MM.1S (cell line): ENCODE measurements around the gene SYTL2.
A peak's percentile ranks its signal among the peaks of the same experiment; 100 is the strongest.

ENCODE experiments used
- DNase-seq: peaks from one replicate; pipeline ENCODE4 v3.0.0-alpha.2; 2015
- H2AFZ ChIP-seq: fragments of 300-600 bp; sonication (generic); 2 replicates; pipeline ENCODE4 v1.6.0; 2016; ENCODE audit warnings: antibody characterized with exemption, low read length
- H3F3A ChIP-seq: fragments of 300-600 bp; sonication (generic); 2 replicates; pipeline ENCODE4 v1.6.1; 2016; ENCODE audit warnings: mild to moderate bottlenecking, antibody characterized with exemption, low read length, moderate library complexity, mixed read lengths; ENCODE audit not compliant: insufficient read depth
- H3K27ac ChIP-seq: fragments of 300-600 bp; sonication (generic); 2 replicates; pipeline ENCODE4 v1.5.1; 2016; ENCODE audit warnings: mild to moderate bottlenecking, low read length
- H3K27me3 ChIP-seq: fragments of 300-600 bp; sonication (generic); replicated peaks from 2 replicates; pipeline ENCODE4 v1.6.0; 2016; ENCODE audit warnings: low read length; ENCODE audit not compliant: insufficient read depth
- H3K36me3 ChIP-seq: fragments of 300-600 bp; sonication (generic); replicated peaks from 2 replicates; pipeline ENCODE4 v1.6.1; 2016; ENCODE audit warnings: mild to moderate bottlenecking, low read length, mixed read lengths; ENCODE audit not compliant: insufficient read depth
- H3K4me1 ChIP-seq: fragments of 300-600 bp; sonication (generic); 2 replicates; pipeline ENCODE4 v1.6.1; 2016; ENCODE audit warnings: low read length, mixed read lengths
- H3K4me2 ChIP-seq: fragments of 300-600 bp; sonication (generic); 2 replicates; pipeline ENCODE4 v1.6.0; 2016; ENCODE audit warnings: low read depth, low read length
- H3K4me3 ChIP-seq: fragments of 300-600 bp; sonication (generic); 2 replicates; pipeline ENCODE4 v1.5.1; 2016; ENCODE audit warnings: low read length, mixed read lengths
- H3K79me2 ChIP-seq: fragments of 300-600 bp; sonication (generic); 2 replicates; pipeline ENCODE4 v1.6.1; 2016; ENCODE audit warnings: mixed run types, low read length, mixed read lengths
- H3K9ac ChIP-seq: fragments of 300-600 bp; sonication (generic); 2 replicates; pipeline ENCODE4 v1.6.1; 2016; ENCODE audit warnings: low read length, mixed read lengths
- H3K9me2 ChIP-seq: fragments of 300-600 bp; sonication (generic); replicated peaks from 2 replicates; pipeline ENCODE4 v1.6.1; 2016; ENCODE audit warnings: mild to moderate bottlenecking, low read length, mixed read lengths; ENCODE audit not compliant: insufficient read depth
- H3K9me3 ChIP-seq: fragments of 300-600 bp; sonication (generic); replicated peaks from 2 replicates; pipeline ENCODE4 v1.6.1; 2016; ENCODE audit warnings: mild to moderate bottlenecking, low read length, mixed read lengths; ENCODE audit not compliant: insufficient read depth
- H4K20me1 ChIP-seq: fragments of 300-600 bp; sonication (generic); 2 replicates; pipeline ENCODE4 v1.6.1; 2016; ENCODE audit warnings: mild to moderate bottlenecking, low read length, moderate library complexity, mixed read lengths; ENCODE audit not compliant: insufficient read depth
- CTCF ChIP-seq: fragments of 300-600 bp; sonication (generic); IDR thresholded peaks from 2 replicates; pipeline ENCODE4 v1.5.1; 2016; ENCODE audit warnings: antibody characterized with exemption, low read length, mixed read lengths
- EZH2 ChIP-seq: fragments of 300-600 bp; sonication (generic); optimal IDR thresholded peaks from 2 replicates; pipeline ENCODE3; 2017; ENCODE audit warnings: low read depth, mild to moderate bottlenecking, antibody characterized with exemption, low read length, mixed read lengths
- EZH2phosphoT487 ChIP-seq: fragments of 300-600 bp; sonication (generic); IDR thresholded peaks from 2 replicates; pipeline ENCODE4 v1.6.1; 2018; ENCODE audit warnings: antibody characterized with exemption, low read length

SYTL2 gene

GRCh38 chr11:85699957-85700741 lies 110.8 kb downstream of the SYTL2 start:
- peak overlapping the region; percentile 4; the same call in 1 of the 2 replicates for H3K27ac ChIP-seq
- no peak overlapping the region for H3K9ac ChIP-seq
- peak overlapping the region; percentile 10 for H2AFZ ChIP-seq
- no peak for TF ChIP-seq CTCF
- TF ChIP-seq EZH2, result no peak
- TF ChIP-seq EZH2phosphoT487, result no peak
- DNase-seq, result peak; percentile 37
- peaks cover 4% of the 10 kb centered on the region; the same call in 1 of the 2 replicates for H3F3A ChIP-seq
- H4K20me1 ChIP-seq, result no peaks in the 10 kb centered on the region
- H3K4me2 ChIP-seq, result peak overlapping the region; percentile 65
- no peaks in the 10 kb centered on the region for H3K9me3 ChIP-seq
- no peaks in the 10 kb centered on the region for H3K79me2 ChIP-seq
- H3K27me3 ChIP-seq, result no peaks in the 10 kb centered on the region
- H3K4me1 ChIP-seq, result peaks cover 22% of the 10 kb centered on the region
- no peaks in the 10 kb centered on the region for H3K9me2 ChIP-seq
- 0 out of 2 replicates have a peak overlapping the region, but pooled peaks have one; percentile 11 for H3K4me3 ChIP-seq
- no peaks in the 10 kb centered on the region for H3K36me3 ChIP-seq

GRCh38 chr11:85698195-85698594 lies 112.7 kb downstream of the SYTL2 start:
- Histone ChIP-seq H3K9me2 (no peaks in the 10 kb centered on the region), H3K27me3 (no peaks in the 10 kb centered on the region), H3F3A (peaks cover 4% of the 10 kb centered on the region; the same call in 1 of the 2 replicates), H3K9me3 (no peaks in the 10 kb centered on the region), H3K4me1 (peaks cover 22% of the 10 kb centered on the region), H3K79me2 (no peaks in the 10 kb centered on the region), H2AFZ (no peak overlapping the region), H3K4me3 (no peak overlapping the region), H4K20me1 (no peaks in the 10 kb centered on the region), H3K4me2 (no peak overlapping the region), H3K36me3 (no peaks in the 10 kb centered on the region), H3K27ac (no peak overlapping the region), H3K9ac (no peak overlapping the region)
- TF ChIP-seq EZH2 (no peak), CTCF (no peak), EZH2phosphoT487 (no peak)
- no peak for DNase-seq

GRCh38 chr11:85697747-85698146 lies 113.2 kb downstream of the SYTL2 start:
- no peaks in the 10 kb centered on the region for H3K79me2 ChIP-seq

More at GRCh38 chr11:85697747-85698146, 113.2 kb downstream of the SYTL2 start:
- Histone ChIP-seq H3K27me3 (no peaks in the 10 kb centered on the region), H3K9me2 (no peaks in the 10 kb centered on the region), H3K27ac (no peak overlapping the region), H3K4me3 (no peak overlapping the region), H4K20me1 (no peaks in the 10 kb centered on the region), H3K4me1 (peaks cover 22% of the 10 kb centered on the region), H3K36me3 (no peaks in the 10 kb centered on the region), H3K9ac (no peak overlapping the region), H3F3A (peaks cover 4% of the 10 kb centered on the region; the same call in 1 of the 2 replicates), H3K4me2 (no peak overlapping the region), H2AFZ (no peak overlapping the region), H3K9me3 (no peaks in the 10 kb centered on the region)
- no peak for DNase-seq
- TF ChIP-seq EZH2phosphoT487 (no peak), EZH2 (no peak), CTCF (no peak)
